Stimulated activated CD4-positive, alpha-beta T cell treated with anti-CD3 and anti-CD28 coated beads, Interleukin-1b, Interleukin-23, amount 100 ng/mL, for 4 hours (primary cell): ENCODE data around the gene TMEM178B.

ENCODE experiments used
- DNase-seq, 2 donors: peaks; one replicate each; pipeline ENCODE4 v3.0.0-alpha.2; 2020; ENCODE audit warnings: low read depth in 2 of 2

TMEM178B gene

DNA sequence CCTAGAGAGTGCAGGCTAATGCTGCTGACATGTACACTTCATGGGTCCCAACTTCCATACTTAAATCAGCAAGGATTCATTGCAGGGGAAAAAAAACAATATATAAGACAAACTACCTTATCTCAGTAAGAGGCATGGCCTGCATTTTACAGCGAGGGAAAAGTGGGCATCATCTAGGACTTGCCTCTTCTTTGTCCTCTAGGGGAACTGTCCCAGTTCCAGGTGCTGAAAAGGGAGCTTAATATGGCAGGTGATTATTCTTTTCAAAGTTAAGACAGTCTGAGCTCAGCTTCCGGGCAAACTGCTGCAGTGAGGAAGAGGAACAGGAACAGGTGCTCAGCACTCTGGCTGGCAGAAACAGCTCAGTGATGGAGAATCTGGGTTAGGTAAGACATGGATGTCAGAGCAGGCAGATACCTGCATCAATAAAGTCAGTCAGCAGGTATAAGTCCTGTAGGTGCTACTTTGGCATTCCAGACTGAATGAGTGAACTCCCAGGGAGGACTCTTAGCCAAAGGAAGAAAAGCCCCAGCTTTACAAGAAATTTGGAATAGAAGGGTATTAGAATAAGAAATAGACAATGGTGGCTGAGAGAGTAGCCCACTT is 147.2 kb downstream of the TMEM178B start:
- no peak for DNase-seq

GRCh38 chr7:141225916-141226618 is 152.2 kb downstream of the TMEM178B start:
- DNase-seq = no peak

DNA sequence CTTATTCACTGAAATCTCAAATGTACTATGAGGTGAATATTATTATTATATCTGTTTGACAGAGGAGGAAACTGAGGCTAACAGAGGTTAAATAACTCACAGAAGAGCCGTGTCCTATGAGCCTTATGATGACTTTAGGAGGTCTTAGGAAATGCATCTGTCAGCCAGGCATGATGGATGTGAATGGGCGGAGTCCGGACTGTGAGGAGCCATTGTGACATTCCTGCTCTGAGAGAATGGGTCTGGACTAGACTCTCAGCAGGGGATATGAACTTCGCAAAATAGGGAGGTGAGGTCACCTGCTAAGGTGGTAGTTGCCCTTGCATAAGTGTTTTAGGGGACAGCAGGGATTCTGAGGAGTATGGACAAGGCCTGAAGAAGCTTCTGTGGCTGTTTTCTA is 153.6 kb downstream of the TMEM178B start:
- DNase-seq = no peak

DNA sequence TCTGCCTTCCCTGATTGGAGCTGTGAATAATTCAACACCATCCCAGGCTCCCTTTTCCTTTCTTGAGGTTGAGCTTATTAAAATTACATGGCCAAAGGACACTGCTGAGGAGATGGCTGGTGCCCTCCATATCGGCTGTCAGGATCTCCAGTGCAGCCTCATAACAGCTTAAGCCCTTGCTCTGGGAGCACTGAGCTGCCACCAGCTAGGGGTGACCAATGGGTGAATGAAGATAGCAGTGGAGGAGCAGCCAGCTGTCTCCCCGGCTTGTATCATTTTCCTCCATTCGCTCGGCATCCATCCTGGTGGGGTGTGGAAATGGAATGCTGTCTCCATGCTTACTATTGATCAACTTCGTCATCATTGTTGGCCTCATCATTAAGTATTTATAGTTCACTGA is 154.6 kb downstream of the TMEM178B start:
- no peak for DNase-seq

GRCh38 chr7:141231018-141231792 is 157.3 kb downstream of the TMEM178B start:
- DNase-seq = no peak

- DNase-seq = no peak
Measured at GRCh38 chr7:141232286-141233051, 158.6 kb downstream of the TMEM178B start.

GRCh38 chr7:141234335-141235105 is 160.7 kb downstream of the TMEM178B start:
- no peak for DNase-seq

GRCh38 chr7:141235656-141236055 is 161.8 kb downstream of the TMEM178B start:
- no peak for DNase-seq

- DNase-seq = no peak
Measured at GRCh38 chr7:141238596-141239243, 164.9 kb downstream of the TMEM178B start.

DNA sequence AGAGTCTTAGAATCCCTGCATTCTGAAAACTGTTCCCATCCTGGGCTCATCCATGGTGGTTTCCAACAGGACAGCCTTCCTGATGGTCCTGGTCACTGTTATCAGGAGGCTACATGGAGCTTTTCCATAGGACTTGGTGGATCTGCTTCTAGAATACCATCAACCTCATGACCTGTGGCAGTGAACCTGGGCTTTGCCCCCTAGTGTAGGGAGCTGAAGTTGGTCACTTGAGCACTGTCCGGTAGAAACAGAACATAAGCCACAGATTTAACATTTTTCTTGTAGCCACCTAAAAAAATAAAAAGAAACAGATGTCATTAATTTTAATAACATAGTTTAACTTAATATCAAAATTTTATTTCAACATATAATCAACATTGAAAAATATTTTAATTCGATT is 165.8 kb downstream of the TMEM178B start:
- DNase-seq = no peak

DNA sequence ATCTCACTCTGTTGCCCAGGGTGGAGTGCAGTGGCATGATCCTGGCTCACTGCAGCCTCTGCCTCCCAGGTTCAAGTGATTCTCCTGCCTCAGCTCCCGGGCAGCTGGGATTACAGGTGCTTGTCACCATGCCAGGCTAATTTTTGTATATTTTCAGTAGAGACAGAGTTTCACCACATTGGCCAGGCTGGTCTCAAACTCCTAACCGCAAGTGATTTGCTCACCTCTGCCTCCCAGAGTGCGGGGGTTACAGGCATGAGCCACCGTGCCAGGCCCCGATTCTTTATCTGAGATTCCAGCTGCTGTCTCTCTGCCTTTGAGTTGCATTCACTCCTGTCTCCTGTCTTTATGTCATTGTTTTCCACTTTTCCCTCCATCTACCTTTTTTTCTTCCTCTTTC is 168.7 kb downstream of the TMEM178B start:
- no peak for DNase-seq

GRCh38 chr7:141243368-141243767 is 169.5 kb downstream of the TMEM178B start:
- no peak for DNase-seq

GRCh38 chr7:141244435-141244834 is 170.6 kb downstream of the TMEM178B start:
- no peak for DNase-seq

DNA sequence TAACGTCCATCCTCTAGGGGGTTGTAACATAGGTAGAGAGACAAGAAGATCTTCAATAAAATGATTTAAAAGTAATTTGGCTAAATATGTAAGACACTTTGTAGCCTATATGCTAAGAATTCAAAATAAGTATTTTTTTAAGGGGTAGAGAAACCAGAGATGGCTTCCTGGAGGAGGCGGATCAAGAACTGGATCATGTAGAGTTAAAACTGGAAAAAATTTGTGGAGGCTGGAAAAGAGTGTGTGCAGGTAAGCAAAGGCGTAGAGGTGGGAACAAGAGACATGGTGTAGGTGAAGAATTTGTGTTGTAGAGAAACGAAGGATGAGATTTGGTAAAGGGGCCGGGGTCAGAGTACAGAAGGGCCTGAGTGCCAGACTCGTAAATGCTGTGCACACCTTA is 172.6 kb downstream of the TMEM178B start:
- no peak for DNase-seq

- no peak for DNase-seq
Measured at GRCh38 chr7:141251180-141251579, 177.3 kb downstream of the TMEM178B start.

DNA sequence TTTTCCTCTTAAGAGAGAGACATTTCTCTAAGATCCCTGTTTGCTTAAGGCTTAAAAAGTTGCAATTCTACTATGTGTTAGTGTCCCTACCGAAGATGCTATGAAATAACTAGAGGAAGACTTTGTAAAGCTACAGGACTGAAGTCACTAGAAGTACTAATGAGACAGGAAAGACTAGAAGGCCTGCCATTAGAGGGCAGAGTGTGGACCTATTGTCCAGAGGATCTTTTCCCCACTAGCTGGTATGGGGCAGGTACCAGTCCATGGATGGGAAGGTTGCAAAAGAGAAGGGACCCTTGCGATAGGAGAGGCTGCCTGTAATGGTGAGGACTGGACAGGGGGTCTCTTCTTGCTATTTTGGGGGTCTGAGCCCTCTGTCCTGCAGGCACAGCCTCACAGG is 178.1 kb downstream of the TMEM178B start:
- DNase-seq = no peak

DNA sequence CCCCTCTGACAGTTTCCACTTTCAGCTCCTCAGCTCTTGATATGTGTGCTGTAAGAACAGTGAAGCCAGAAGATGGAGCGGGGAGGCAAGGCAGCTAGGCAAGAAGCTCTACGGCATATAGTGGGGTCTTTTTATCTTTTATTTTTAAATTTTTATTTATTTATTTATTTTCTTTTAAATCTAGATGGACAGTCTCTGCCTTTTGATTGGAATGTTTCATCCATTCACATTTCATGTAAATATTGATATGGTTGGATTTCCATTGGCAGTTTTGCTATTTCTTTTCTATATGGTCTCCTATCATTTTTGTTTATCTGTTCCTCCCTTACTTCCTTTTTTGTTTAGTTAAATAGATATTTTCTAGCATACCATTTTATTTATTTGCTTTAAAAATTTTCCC is 183.7 kb downstream of the TMEM178B start:
- no peak for DNase-seq

DNA sequence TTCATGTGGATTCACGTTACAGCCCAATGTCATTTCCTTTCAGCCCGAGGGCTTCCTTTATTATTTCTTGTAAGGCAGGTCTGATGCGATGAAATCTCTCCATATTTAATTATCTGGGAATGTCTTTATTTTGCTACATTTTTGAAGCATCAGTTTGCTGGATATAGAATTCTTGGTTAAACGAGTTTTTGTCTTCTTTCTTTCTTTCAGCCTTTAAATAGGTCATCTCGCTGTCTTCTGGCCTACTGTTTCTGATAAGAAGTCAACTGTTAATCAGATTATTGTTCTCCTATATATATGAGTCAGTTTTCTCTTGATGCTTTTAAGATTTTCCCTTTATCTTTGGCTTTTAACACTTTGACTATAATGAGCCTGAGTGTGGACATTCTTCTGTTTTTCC is 184.7 kb downstream of the TMEM178B start:
- DNase-seq = no peak

- DNase-seq = no peak
Measured at GRCh38 chr7:141262101-141263090, 188.5 kb downstream of the TMEM178B start.

DNA sequence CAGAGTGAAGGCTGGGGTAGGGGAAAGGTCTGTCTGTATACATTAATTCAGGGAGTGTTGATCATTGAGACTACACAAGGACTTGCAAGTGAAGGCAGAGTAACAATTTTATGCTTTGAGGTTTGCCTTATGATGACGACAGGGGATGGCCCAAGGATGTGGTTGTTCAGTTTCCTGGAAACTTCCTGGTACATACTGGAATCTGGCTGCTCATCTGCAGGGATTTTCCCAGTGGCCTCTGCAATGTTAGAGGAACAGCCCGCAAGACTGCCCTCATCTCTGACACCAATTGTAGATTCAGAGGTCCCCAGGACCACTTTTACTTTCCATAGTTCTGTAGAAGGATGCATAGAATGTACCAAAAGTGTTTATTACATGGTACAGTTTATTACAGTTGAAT is 189.6 kb downstream of the TMEM178B start:
- DNase-seq = no peak
